TTC549 (cell line): Measurements from ENCODE around the gene TNS3.

Experiments
- FAIRE-seq: peaks from 2 replicates; lab custom pipeline; 2012; peaks lifted over from hg19 to GRCh38; lab: Jason Lieb, UNC

The TNS3 gene

GRCh38 chr7:47381134-47381495, 200.8 kb downstream of the TNS3 start:
- no peak for FAIRE-seq

GRCh38 chr7:47380325-47381133, 201.4 kb downstream of the TNS3 start:
- FAIRE-seq, result no peak

DNA sequence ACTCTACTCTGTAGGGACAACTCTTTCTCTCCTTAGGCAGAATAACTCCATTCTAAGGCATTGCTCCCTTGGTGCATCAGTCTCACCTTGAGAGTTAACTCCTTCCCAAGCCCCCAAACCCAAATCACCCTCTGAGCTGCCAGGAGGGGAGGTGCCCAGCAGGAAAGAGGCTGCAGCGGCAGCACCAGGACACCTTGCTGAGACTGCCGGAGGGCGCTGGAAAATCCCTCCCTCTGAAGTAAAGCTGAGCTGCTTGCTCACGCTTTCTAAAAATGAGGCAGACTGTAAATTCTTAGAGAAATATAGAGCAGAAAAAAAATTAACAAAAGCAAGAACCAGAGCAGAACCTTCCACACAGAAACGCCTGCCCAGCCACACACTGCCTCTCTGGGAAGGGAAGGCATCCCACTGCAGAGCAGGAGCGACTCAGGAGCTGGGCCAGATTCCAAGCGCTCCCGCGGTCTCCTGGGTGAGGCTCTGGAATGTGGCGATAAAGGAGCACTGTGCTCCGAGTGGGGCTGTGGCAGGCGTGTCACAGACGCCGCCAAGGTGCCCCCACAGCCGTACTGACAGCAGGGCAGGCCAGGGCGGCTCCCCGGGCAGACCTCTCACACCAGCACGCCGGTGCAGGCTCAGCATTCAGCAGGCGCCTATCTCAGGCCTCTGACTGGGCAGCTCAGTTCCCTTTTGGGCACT, 202.1 kb downstream of the TNS3 start:
- no peak for FAIRE-seq

GRCh38 chr7:47378728-47379395, 203.0 kb downstream of the TNS3 start:
- no peak for FAIRE-seq

DNA sequence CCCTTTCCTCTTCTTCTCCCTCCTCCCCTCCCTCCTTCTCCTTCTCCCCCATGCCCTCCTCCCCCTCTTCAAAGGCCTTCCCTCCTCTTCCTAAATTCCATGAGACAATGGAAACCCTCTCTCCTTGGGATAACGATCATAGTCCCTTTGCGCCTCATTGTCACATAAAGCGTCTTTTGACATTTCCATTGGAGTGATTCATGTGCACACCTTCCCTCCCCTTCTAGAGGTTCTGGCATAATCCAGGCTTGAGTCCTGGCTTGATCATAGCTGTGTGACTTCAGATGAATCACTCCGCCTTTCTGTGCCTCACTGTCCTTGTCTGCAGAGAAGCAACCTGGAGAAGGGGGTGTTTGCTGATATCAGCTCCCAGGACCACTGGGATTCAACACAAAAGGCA, 204.2 kb downstream of the TNS3 start:
- no peak for FAIRE-seq

GRCh38 chr7:47376991-47377616, 204.8 kb downstream of the TNS3 start:
- no peak for FAIRE-seq

- FAIRE-seq, result no peak
These were observed 206.6 kb downstream of the TNS3 start for GRCh38 chr7:47375121-47375938.

DNA sequence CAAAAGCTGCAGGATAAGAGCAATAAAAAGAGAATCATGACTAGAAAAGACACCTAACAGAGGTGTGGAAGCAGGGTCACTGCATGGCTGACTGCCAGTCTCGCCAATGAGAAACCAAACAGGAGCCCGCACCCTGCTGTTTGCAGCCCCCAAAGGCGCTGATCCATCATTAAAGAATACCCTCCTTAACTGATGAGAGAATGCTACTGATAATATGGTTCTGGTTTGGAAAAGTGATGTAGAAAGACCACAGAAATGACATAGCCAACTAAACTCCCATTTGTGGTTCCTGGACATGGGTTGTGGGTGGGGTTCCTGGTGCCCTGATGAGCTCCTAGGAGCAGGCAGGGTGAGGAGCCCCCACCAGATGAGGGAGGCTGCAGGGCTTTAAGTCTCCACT, 207.4 kb downstream of the TNS3 start:
- no peak for FAIRE-seq

GRCh38 chr7:47373871-47374451, 207.9 kb downstream of the TNS3 start:
- FAIRE-seq, result no peak

DNA sequence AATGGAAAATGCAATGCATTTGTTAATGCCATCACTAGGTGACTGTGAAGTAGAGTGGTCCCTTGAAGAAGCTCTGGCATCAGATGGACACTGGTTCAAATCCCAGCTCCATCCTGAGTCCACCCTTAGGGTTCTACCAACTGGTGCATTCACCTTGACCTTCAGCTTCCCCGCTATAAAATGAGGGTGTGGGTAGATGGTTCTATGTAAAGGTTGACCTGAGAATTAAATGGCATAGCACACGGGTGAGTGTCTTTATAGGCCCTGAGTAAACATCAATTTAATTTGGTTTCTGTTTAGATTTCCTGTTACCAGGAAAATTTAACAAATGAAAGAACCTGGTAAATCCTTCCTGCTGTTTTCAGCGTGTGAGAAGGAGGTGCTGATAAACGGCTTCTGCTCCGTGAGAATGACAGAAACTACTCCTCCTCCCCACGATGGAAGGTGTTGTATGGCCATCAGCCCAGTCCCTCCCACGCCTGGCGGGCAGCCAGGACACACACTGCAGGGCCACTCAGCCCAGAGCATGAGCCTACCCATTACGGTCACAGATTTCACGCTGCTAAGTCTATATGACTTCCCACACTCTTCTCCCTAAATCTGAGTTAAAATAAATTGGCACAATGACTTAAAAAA, 210.1 kb downstream of the TNS3 start:
- FAIRE-seq, result no peak

- FAIRE-seq, result no peak
These were observed 210.6 kb downstream of the TNS3 start for GRCh38 chr7:47371317-47371716.

- no peak for FAIRE-seq
These were observed 211.4 kb downstream of the TNS3 start for GRCh38 chr7:47370461-47371042.

GRCh38 chr7:47369736-47370135, 212.2 kb downstream of the TNS3 start:
- FAIRE-seq, result no peak

DNA sequence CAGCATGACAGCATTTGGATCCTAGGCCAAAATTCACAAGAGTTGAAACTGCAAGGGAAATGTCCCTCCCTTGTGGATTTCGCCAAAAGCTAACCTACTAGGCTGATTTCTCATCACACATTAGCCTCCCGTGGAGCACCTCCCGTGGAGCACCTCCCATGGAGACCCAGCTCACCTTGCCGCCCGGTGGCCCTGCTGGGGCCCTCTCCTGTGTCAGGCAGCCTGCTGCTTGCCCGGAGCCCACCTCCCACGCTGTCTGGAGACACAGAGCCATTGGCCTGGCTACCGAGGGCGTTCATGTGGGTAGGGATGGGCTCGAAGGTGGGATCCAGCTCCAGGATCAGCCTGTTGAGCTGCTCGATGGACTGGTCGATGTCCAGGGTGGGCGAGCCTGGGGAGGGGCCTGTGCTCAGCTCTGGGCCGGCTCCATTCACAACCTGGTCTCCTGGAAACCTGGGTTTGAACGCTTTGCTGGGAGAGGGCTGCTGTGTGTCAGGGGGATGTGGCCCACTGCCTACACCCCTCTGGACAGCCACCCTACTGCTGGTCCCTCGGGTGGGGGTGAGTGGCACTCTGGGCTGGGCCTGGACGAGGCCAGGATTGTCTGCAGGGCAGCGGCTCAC, 213.6 kb downstream of the TNS3 start:
- FAIRE-seq, result no peak

GRCh38 chr7:47367369-47367768, 214.5 kb downstream of the TNS3 start:
- FAIRE-seq, result no peak

DNA sequence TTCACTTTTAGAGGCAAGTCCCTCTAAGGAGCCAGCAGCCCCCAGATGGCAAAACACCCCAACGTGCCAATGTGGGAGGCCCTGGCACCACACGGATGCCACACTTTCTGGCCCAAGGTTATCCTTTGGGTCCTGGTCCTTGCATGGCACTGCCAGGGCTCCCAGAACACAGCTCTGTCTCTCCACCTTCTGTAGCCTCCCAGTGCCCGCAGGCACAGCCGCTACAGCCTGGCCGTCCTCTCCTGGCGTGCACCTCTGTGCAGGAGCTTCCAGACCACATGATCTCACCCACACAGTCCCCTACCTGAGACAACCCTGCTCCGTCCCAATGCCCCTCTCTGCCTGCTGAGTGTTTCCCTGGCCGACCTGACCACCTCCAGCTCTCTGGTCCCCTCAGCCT, 215.0 kb downstream of the TNS3 start:
- no peak for FAIRE-seq

GRCh38 chr7:47366211-47366610, 215.7 kb downstream of the TNS3 start:
- no peak for FAIRE-seq

- FAIRE-seq, result no peak
These were observed 218.9 kb downstream of the TNS3 start for GRCh38 chr7:47362984-47363383.

DNA sequence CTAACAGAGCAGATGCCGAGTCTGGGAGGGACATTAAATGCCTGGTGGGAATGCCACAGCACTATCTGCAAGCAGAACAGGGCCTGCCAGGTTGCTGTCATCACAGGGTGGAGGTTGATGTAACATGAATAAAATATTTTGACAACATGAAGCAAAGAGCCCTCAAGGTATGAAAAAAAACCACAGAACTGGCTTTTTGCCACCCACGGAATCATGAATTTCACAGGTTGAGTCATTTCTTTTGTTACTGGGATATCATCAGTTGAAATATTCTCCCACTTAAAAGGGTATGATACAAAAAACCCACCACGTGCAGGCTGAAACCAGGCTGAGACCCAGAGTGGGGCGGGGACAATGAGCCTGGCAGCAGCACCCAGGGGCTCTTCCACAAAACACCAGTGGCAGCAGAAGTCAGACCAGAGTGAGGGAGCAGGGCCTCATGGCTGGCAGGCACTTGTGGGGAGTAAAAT, 220.1 kb downstream of the TNS3 start:
- FAIRE-seq, result no peak

GRCh38 chr7:47361236-47361635, 220.7 kb downstream of the TNS3 start:
- FAIRE-seq, result no peak
